Measurements from ENCODE around the gene ACACA.

Gene ACACA

DNA sequence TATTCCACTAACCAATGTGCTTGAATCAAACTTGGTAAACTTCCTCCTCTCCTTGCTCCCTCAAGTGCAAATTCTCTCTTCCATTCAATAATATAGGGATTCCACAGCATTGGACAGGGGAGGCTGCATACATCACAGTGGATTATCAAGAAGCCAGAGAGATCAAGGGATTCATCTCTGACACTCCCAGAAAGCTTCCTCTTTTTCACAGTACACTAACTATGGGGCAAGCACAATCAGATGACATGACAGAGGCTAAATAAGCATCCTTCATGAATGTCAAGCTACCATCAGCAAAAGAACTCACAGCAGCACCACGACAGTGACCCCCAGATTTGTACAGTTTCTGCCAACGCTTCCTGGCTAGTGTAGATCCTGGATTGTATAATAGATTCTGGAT is 209.3 kb downstream of the ACACA start:
- Histone ChIP-seq H3K9me3 (ENCODE audit: control insufficient read depth in 5 of 5, low read length in 5 of 5) (no peaks in the 10 kb centered on the region), H3K9ac (ENCODE audit: low read length in 5 of 5) (no peak overlapping the region), H3K36me3 (ENCODE audit: control insufficient read depth in 5 of 5, insufficient read depth in 5 of 5, low read length in 5 of 5) (peaks cover 5 to 29% (median 23%) of the 10 kb centered on the region in 5 donors), H3K4me3 (ENCODE audit: low read depth in 1 of 5, low read length in 5 of 5) (no peak overlapping the region), H3K27ac (ENCODE audit: low read depth, low read length) (no peak overlapping the region), H3K4me1 (ENCODE audit: control insufficient read depth in 5 of 5, insufficient read depth in 5 of 5, low read length in 5 of 5) (no peaks in the 10 kb centered on the region), H3K27me3 (ENCODE audit: control insufficient read depth in 5 of 5, insufficient read depth in 4 of 5, low read length in 5 of 5) (no peaks in the 10 kb centered on the region)

DNA sequence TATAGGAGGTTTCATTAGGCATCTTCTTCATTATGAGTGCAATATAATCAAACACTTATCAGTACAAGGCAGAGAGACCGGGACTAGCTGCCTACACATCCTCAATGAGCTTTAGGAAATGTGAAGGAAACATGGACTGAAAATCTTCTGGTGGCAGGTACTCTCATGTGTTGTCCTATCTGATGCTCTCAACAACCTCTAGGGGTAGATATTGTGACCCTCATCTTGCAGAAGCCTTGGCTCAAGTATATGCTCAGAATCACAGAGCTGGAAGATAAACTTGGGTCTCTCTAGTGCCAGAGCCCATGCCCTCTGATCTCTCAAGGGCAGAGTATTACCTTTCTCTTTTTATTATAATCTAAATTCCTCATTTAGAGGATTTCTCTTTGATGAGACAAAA is 212.4 kb downstream of the ACACA start:
- H3K36me3 ChIP-seq (ENCODE audit: control insufficient read depth in 5 of 5, insufficient read depth in 5 of 5, low read length in 5 of 5) = peaks cover 17 to 46% (median 36%) of the 10 kb centered on the region in 5 donors

DNA sequence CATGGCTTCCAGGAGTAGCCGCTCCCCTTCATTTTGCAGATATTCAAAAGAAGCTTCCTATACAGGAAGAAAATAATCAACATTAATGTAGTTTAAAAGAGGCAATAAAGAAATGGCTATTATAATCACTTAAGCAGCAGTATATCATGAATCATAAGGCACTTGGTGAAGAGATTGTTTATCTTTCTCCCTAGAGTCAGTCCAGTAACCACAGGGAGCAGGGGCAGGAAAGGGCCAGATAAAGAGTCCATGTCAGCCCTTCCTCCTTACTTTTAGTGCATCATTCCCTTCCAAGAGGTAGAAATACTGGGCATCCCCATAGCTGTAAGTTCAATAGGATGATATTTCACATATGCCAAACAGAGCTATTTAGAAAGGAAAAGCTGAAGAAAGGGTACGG is 215.4 kb downstream of the ACACA start:
- H3K36me3 ChIP-seq (ENCODE audit: control insufficient read depth in 5 of 5, insufficient read depth in 5 of 5, low read length in 5 of 5) = peaks cover 25 to 58% (median 46%) of the 10 kb centered on the region in 5 donors
- no peak overlapping the region for H3K9ac ChIP-seq (ENCODE audit: low read length in 5 of 5)
- H3K27ac ChIP-seq (ENCODE audit: low read depth, low read length) = no peak overlapping the region
- H3K9me3 ChIP-seq (ENCODE audit: control insufficient read depth in 5 of 5, low read length in 5 of 5) = no peaks in the 10 kb centered on the region
- no peaks in the 10 kb centered on the region for H3K4me1 ChIP-seq (ENCODE audit: control insufficient read depth in 5 of 5, insufficient read depth in 5 of 5, low read length in 5 of 5)
- H3K27me3 ChIP-seq (ENCODE audit: control insufficient read depth in 5 of 5, insufficient read depth in 4 of 5, low read length in 5 of 5) = no peaks in the 10 kb centered on the region
- no peak overlapping the region for H3K4me3 ChIP-seq (ENCODE audit: low read depth in 1 of 5, low read length in 5 of 5)

More for the DNA sequence above, 212.4 kb downstream of the ACACA start:
- no peak overlapping the region for H3K9ac ChIP-seq (ENCODE audit: low read length in 5 of 5)
- H3K9me3 ChIP-seq (ENCODE audit: control insufficient read depth in 5 of 5, low read length in 5 of 5) = no peaks in the 10 kb centered on the region
- no peaks in the 10 kb centered on the region for H3K4me1 ChIP-seq (ENCODE audit: control insufficient read depth in 5 of 5, insufficient read depth in 5 of 5, low read length in 5 of 5)
- no peaks in the 10 kb centered on the region for H3K27me3 ChIP-seq (ENCODE audit: control insufficient read depth in 5 of 5, insufficient read depth in 4 of 5, low read length in 5 of 5)
- H3K4me3 ChIP-seq (ENCODE audit: low read depth in 1 of 5, low read length in 5 of 5) = no peak overlapping the region
- H3K27ac ChIP-seq (ENCODE audit: low read depth, low read length) = no peak overlapping the region

- H3K4me1 ChIP-seq (ENCODE audit: control insufficient read depth in 5 of 5, insufficient read depth in 5 of 5, low read length in 5 of 5) = no peaks in the 10 kb centered on the region
- H3K27me3 ChIP-seq (ENCODE audit: control insufficient read depth in 5 of 5, insufficient read depth in 4 of 5, low read length in 5 of 5) = no peaks in the 10 kb centered on the region
- no peak overlapping the region for H3K9ac ChIP-seq (ENCODE audit: low read length in 5 of 5)
- no peak overlapping the region for H3K27ac ChIP-seq (ENCODE audit: low read depth, low read length)
- peaks cover 28 to 58% (median 49%) of the 10 kb centered on the region in 5 donors for H3K36me3 ChIP-seq (ENCODE audit: control insufficient read depth in 5 of 5, insufficient read depth in 5 of 5, low read length in 5 of 5)
- no peaks in the 10 kb centered on the region for H3K9me3 ChIP-seq (ENCODE audit: control insufficient read depth in 5 of 5, low read length in 5 of 5)
- H3K4me3 ChIP-seq (ENCODE audit: low read depth in 1 of 5, low read length in 5 of 5) = no peak overlapping the region
These were observed 216.1 kb downstream of the ACACA start for GRCh38 chr17:37190493-37190892.

DNA sequence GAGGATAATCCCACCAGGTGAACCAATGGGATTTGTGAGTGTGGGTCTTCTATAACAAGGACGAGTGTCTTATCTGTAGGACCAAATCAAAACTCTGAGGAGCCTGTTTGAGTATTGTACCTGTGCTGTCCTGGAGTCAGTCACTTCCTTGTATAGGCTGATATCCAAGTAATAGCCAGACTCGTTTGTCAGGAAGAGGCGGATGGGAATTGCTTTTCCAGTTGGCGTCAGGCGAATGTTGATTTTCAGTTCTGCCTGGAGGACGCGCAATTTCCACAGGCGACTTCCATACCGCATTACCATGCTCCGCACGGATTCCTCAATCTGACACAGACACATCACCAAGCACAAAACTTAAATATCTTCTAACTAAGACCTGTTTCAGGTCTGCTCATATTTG is 218.5 kb downstream of the ACACA start:
- no peaks in the 10 kb centered on the region for H3K27me3 ChIP-seq (ENCODE audit: control insufficient read depth in 5 of 5, insufficient read depth in 4 of 5, low read length in 5 of 5)
- H3K4me3 ChIP-seq (ENCODE audit: low read depth in 1 of 5, low read length in 5 of 5) = no peak overlapping the region
- no peaks in the 10 kb centered on the region for H3K9me3 ChIP-seq (ENCODE audit: control insufficient read depth in 5 of 5, low read length in 5 of 5)
- H3K36me3 ChIP-seq (ENCODE audit: control insufficient read depth in 5 of 5, insufficient read depth in 5 of 5, low read length in 5 of 5) = peaks cover 28 to 54% (median 52%) of the 10 kb centered on the region in 5 donors
- H3K4me1 ChIP-seq (ENCODE audit: control insufficient read depth in 5 of 5, insufficient read depth in 5 of 5, low read length in 5 of 5) = peaks cover 0 to 3% (median 0%) of the 10 kb centered on the region in 5 donors
- no peak overlapping the region for H3K27ac ChIP-seq (ENCODE audit: low read depth, low read length)
- no peak overlapping the region for H3K9ac ChIP-seq (ENCODE audit: low read length in 5 of 5)

DNA sequence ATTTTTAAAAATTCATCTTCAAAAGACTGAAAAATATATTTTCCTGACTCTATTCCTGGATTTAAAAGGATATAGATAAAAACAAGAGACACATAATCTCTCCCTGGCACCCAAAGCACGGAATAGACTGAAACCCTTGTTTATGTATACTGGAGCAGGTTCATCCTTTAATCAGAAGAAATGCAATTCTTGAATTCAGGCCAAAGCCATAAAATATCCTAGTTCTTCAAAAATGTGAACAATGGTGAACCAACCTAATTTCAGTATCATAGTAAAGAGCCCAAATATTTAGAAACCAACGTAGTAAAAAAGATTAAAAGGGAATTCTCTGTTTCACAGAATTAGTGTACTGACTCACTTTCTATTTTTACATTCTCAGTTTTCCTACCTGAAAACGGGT is 219.4 kb downstream of the ACACA start:
- Histone ChIP-seq H3K4me1 (ENCODE audit: control insufficient read depth in 5 of 5, insufficient read depth in 5 of 5, low read length in 5 of 5) (peaks cover 0 to 7% (median 0%) of the 10 kb centered on the region in 5 donors), H3K9ac (ENCODE audit: low read length in 5 of 5) (no peak overlapping the region), H3K36me3 (ENCODE audit: control insufficient read depth in 5 of 5, insufficient read depth in 5 of 5, low read length in 5 of 5) (peaks cover 28 to 53% (median 49%) of the 10 kb centered on the region in 5 donors), H3K27me3 (ENCODE audit: control insufficient read depth in 5 of 5, insufficient read depth in 4 of 5, low read length in 5 of 5) (no peaks in the 10 kb centered on the region), H3K4me3 (ENCODE audit: low read depth in 1 of 5, low read length in 5 of 5) (no peak overlapping the region), H3K9me3 (ENCODE audit: control insufficient read depth in 5 of 5, low read length in 5 of 5) (no peaks in the 10 kb centered on the region), H3K27ac (ENCODE audit: low read depth, low read length) (no peak overlapping the region)

GRCh38 chr17:37182786-37183465 is 223.7 kb downstream of the ACACA start:
- Histone ChIP-seq H3K27ac (ENCODE audit: low read depth, low read length) (no peak overlapping the region), H3K4me3 (ENCODE audit: low read depth in 1 of 5, low read length in 5 of 5) (no peak overlapping the region), H3K9ac (ENCODE audit: low read length in 5 of 5) (no peak overlapping the region), H3K4me1 (ENCODE audit: control insufficient read depth in 5 of 5, insufficient read depth in 5 of 5, low read length in 5 of 5) (peaks cover 0 to 7% (median 0%) of the 10 kb centered on the region in 5 donors), H3K9me3 (ENCODE audit: control insufficient read depth in 5 of 5, low read length in 5 of 5) (no peaks in the 10 kb centered on the region), H3K27me3 (ENCODE audit: control insufficient read depth in 5 of 5, insufficient read depth in 4 of 5, low read length in 5 of 5) (no peaks in the 10 kb centered on the region), H3K36me3 (ENCODE audit: control insufficient read depth in 5 of 5, insufficient read depth in 5 of 5, low read length in 5 of 5) (peaks cover 17 to 45% (median 24%) of the 10 kb centered on the region in 5 donors)

DNA sequence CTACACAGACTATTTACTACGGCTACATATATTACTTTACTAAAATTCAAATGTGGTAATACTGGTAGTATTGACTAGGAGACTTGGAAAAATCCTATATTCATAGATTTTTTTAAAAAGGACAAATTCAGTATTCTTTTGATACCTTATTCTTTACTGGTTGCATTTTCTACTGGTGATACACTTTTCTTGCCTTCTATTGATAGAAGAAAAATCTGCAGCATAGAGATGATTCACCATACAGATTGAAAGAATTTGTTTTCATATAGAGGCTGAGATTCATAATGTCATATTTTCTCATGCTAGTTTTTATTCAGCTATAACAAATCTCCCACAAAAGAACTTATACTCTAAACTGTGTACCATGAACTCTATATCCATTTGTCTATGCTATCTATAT is 226.3 kb downstream of the ACACA start:
- Histone ChIP-seq H3K27ac (ENCODE audit: low read depth, low read length) (no peak overlapping the region), H3K9me3 (ENCODE audit: control insufficient read depth in 5 of 5, low read length in 5 of 5) (no peaks in the 10 kb centered on the region), H3K4me3 (ENCODE audit: low read depth in 1 of 5, low read length in 5 of 5) (no peak overlapping the region), H3K9ac (ENCODE audit: low read length in 5 of 5) (no peak overlapping the region), H3K36me3 (ENCODE audit: control insufficient read depth in 5 of 5, insufficient read depth in 5 of 5, low read length in 5 of 5) (peaks cover 16 to 43% (median 21%) of the 10 kb centered on the region in 5 donors), H3K27me3 (ENCODE audit: control insufficient read depth in 5 of 5, insufficient read depth in 4 of 5, low read length in 5 of 5) (no peaks in the 10 kb centered on the region), H3K4me1 (ENCODE audit: control insufficient read depth in 5 of 5, insufficient read depth in 5 of 5, low read length in 5 of 5) (peaks cover 0 to 21% (median 0%) of the 10 kb centered on the region in 5 donors)

- H3K9me3 ChIP-seq (ENCODE audit: control insufficient read depth in 5 of 5, low read length in 5 of 5) = no peaks in the 10 kb centered on the region
- no peak overlapping the region for H3K4me3 ChIP-seq (ENCODE audit: low read depth in 1 of 5, low read length in 5 of 5)
- H3K27me3 ChIP-seq (ENCODE audit: control insufficient read depth in 5 of 5, insufficient read depth in 4 of 5, low read length in 5 of 5) = no peaks in the 10 kb centered on the region
- no peak overlapping the region for H3K9ac ChIP-seq (ENCODE audit: low read length in 5 of 5)
- H3K27ac ChIP-seq (ENCODE audit: low read depth, low read length) = no peak overlapping the region
- peaks cover 16 to 43% (median 25%) of the 10 kb centered on the region in 5 donors for H3K36me3 ChIP-seq (ENCODE audit: control insufficient read depth in 5 of 5, insufficient read depth in 5 of 5, low read length in 5 of 5)
- peaks cover 0 to 21% (median 0%) of the 10 kb centered on the region in 5 donors for H3K4me1 ChIP-seq (ENCODE audit: control insufficient read depth in 5 of 5, insufficient read depth in 5 of 5, low read length in 5 of 5)
These were observed 226.7 kb downstream of the ACACA start for GRCh38 chr17:37179893-37180292.

GRCh38 chr17:37177254-37177870 is 229.3 kb downstream of the ACACA start:
- no peak overlapping the region for H3K4me3 ChIP-seq (ENCODE audit: low read depth in 1 of 5, low read length in 5 of 5)
- H3K9me3 ChIP-seq (ENCODE audit: control insufficient read depth in 5 of 5, low read length in 5 of 5) = no peaks in the 10 kb centered on the region
- no peak overlapping the region for H3K9ac ChIP-seq (ENCODE audit: low read length in 5 of 5)
- peaks cover 0 to 14% (median 0%) of the 10 kb centered on the region in 5 donors for H3K4me1 ChIP-seq (ENCODE audit: control insufficient read depth in 5 of 5, insufficient read depth in 5 of 5, low read length in 5 of 5)
- H3K27ac ChIP-seq (ENCODE audit: low read depth, low read length) = no peak overlapping the region
- no peaks in the 10 kb centered on the region for H3K27me3 ChIP-seq (ENCODE audit: control insufficient read depth in 5 of 5, insufficient read depth in 4 of 5, low read length in 5 of 5)
- peaks cover 16 to 41% (median 24%) of the 10 kb centered on the region in 5 donors for H3K36me3 ChIP-seq (ENCODE audit: control insufficient read depth in 5 of 5, insufficient read depth in 5 of 5, low read length in 5 of 5)
